Pancreas (tissue), 10 donors: ENCODE measurements around the gene HS6ST2. TPM values are rescaled to one million over a fixed set of nuclear protein-coding genes. Genes with fewer than 3 reads are reported as not detected.

Experiments
- ATAC-seq, 4 donors: fragments of 200-7000 bp; cut with Tn5 transposase; one replicate each; pipeline versions ENCODE4 v1.8.0 to v1.9.1; 2020; ENCODE audit warnings: mild to moderate bottlenecking in 4 of 4, moderate library complexity in 4 of 4
- DNase-seq, 6 donors: peaks; one replicate each; pipeline ENCODE4 v3.0.0-alpha.2; 2020
- FAIRE-seq: peaks from 2 replicates; lab custom pipeline; 2012; peaks lifted over from hg19 to GRCh38; lab: Jason Lieb, UNC
- H3K27ac ChIP-seq, 4 donors: fragments of 200-600 bp; sonication (generic); 1 replicate in 3 of 4; 2 replicates in 1 of 4; pipeline versions ENCODE4 v1.5.0 to v1.8.0; 2020
- H3K27me3 ChIP-seq, 4 donors: fragments of 200-600 bp; one replicate each; pipeline ENCODE4 v1.8.0; 2021
- H3K36me3 ChIP-seq, 3 donors: fragments of 200-600 bp; sonication (generic) in 1 of 3; one replicate each; pipeline versions ENCODE4 v1.5.0 to v1.8.0; 2020 to 2021
- H3K4me1 ChIP-seq, 3 donors: fragments of 200-600 bp; one replicate each; pipeline ENCODE4 v1.8.0; 2021
- H3K4me3 ChIP-seq, 4 donors: fragments of 200-600 bp; sonication (generic) in 2 of 4; one replicate each; pipeline versions ENCODE4 v1.5.0 to v1.8.0; 2020 to 2021
- H3K9me3 ChIP-seq, 4 donors: fragments of 200-600 bp; one replicate each; pipeline ENCODE4 v1.8.0; 2021
- WGBS, 2 donors: extraction: QIAGEN DNeasy Blood & Tissue Kit; methylation state at CpG; one replicate each; pipeline ENCODE4 v1.1.7; 2013; 5-methylcytosine and 5-hydroxymethylcytosine counted together
- intact Hi-C, 3 donors: fragments of 100-400 bp; cut with DNase I; formaldehyde crosslinking; loops; one replicate each; pipeline versions ENCODE4 v1.11.1 to v1.14.2; 2022
- polyA plus RNA-seq, 2 donors: library from polyadenylated mRNA; stranded (reverse); fragments of 200-250 nt; gene quantifications; one replicate each; pipeline ENCODE4 v1.2.3, GENCODE V29; 2013
- total RNA-seq, 6 donors: library from RNA; stranded (reverse); fragmentation: NEBNext Ultra II Directional in 4 of 6; extraction: Animal tissue kit (Norgen Biotek cat#: 25700) in 4 of 6; gene quantifications; one replicate each; pipeline versions ENCODE4 v1.2.1 to v1.2.4, GENCODE V29; 2021 to 2023
- TF ChIP-seq, protein P1 (sequence below), 4 donors: fragments of 200-600 bp; sonication (generic) in 3 of 4; IDR thresholded peaks; one replicate each; pipeline versions ENCODE4 v1.5.0 to v1.8.0; 2021; ENCODE audit warnings: antibody characterized with exemption in 4 of 4
- donor health status: healthy with polysubstance abuse.
- donor health status: DM: no; HTN: no; CAD: no; lungs with moderate emphysema.
- donor health status: DM: no; HTN: no; CAD: no.
- donor health status: control.
- donor health status: control.
- donor health status: Bipolar disorder and iron deficiency.
- donor health status: DM: yes; HTN: yes; CAD: no.
- donor health status: DM: no; HTN: no; CAD: no.
- donor health status: DM: no; HTN: no; CAD: no.
- donor health status: DM: yes; HTN: yes; CAD: no.

Gene HS6ST2
- total and polyA plus RNA-seq, 8 donors, result 0.72 to 5.9 (median 3.4) TPM

DNA sequence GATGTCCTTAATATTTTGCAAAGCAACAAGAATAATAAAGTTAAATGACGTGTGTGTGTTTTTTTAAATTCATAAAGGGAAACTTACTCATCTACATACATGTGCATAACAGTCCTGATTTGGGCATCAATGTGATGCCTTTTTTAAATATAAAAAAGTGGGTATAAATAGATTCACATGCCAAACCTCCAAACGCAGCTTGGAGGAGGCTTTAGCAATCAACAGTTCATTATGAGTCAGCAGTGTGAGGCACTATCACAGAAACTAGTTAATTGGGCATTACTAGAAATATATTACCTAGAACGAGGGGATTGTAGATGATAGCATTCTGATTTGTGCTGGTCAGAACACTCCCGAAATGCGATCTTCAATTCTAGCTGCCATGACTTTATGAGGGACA lies 115.1 kb downstream of the HS6ST2 start:
- Histone ChIP-seq H3K9me3 (no peaks in the 10 kb centered on the region), H3K4me1 (no peaks in the 10 kb centered on the region), H3K4me3 (no peak overlapping the region), H3K27me3 (peaks cover 0 to 9% (median 1%) of the 10 kb centered on the region in 4 donors), H3K27ac (no peak overlapping the region), H3K36me3 (no peaks in the 10 kb centered on the region)
- no peak for ATAC-seq
- no peak for DNase-seq
- WGBS, 2 donors, result 63% methylated on average over 5 of the region's 5 CpGs
- intact Hi-C loops, result no loop called here
- FAIRE-seq, result no peak
- TF ChIP-seq, protein P1, sequence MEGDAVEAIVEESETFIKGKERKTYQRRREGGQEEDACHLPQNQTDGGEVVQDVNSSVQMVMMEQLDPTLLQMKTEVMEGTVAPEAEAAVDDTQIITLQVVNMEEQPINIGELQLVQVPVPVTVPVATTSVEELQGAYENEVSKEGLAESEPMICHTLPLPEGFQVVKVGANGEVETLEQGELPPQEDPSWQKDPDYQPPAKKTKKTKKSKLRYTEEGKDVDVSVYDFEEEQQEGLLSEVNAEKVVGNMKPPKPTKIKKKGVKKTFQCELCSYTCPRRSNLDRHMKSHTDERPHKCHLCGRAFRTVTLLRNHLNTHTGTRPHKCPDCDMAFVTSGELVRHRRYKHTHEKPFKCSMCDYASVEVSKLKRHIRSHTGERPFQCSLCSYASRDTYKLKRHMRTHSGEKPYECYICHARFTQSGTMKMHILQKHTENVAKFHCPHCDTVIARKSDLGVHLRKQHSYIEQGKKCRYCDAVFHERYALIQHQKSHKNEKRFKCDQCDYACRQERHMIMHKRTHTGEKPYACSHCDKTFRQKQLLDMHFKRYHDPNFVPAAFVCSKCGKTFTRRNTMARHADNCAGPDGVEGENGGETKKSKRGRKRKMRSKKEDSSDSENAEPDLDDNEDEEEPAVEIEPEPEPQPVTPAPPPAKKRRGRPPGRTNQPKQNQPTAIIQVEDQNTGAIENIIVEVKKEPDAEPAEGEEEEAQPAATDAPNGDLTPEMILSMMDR (IDR thresholded peaks at IDR 0.05), result no peak

DNA sequence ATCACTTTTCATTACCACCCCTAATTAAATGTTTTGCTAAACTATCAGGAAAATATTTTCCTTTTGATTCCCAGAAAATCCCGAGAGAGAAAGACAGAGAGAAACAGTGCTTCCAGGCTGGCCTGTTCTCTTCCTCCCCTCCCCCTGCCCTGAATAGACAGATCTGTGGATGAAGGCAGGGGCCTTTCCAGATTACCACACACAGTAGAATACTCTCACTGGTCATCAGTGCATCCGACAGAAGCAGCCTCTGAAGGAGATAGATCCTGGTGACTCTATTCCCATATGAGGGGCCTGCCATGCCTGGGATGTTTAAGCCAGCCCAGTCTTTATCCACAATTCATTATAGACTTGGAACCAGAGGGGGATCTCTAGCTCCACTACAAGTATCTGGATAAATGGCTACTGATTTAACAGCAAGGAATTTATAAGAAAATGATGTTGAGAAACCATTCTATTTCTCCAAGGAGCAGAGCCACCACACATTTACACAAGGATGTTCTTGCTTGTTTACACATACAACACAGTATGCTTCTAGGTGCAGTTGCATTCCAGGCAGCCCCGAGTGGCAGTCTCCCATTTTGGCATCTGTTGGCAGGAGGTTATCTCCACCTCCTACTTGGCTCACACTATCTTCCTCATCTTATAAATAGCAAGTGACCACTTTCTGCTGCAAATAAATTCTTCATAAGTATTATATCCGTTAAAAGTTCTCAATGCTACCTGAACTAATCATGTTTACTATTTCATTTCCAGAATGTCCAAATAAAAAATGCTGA lies 115.8 kb downstream of the HS6ST2 start:
- FAIRE-seq, result no peak
- no peak for DNase-seq
- Histone ChIP-seq H3K36me3 (no peaks in the 10 kb centered on the region), H3K27ac (no peak overlapping the region), H3K27me3 (peaks cover 0 to 9% (median 1%) of the 10 kb centered on the region in 4 donors), H3K9me3 (no peaks in the 10 kb centered on the region), H3K4me1 (no peaks in the 10 kb centered on the region), H3K4me3 (no peak overlapping the region)
- TF ChIP-seq, protein P1 (IDR thresholded peaks at IDR 0.05), result no peak
- intact Hi-C loops, result no loop called here
- no peak for ATAC-seq
- WGBS, 2 donors, result 50 to 63% methylated on average over 4 of the region's 4 CpGs

DNA sequence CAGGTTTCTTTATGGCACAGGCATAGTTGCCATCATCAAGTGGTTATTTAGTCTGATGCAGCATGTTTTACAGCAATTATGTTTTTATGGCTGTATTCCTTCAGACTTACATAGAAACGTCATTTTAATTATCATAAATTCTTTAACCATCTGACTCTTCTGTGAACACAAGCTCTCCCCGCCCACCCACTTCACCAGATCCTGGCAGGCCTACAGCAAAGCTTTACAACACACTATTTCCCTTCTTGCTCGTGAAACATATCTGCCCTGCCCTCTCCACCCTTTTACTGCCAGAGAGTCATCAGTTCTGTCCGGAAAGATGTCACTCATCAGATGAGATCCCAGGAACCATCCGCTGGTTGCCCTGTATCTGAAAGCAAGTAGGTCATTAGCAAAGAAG lies 120.5 kb downstream of the HS6ST2 start:
- H3K4me1 ChIP-seq, result no peaks in the 10 kb centered on the region
- DNase-seq (no peak), ATAC-seq (no peak), FAIRE-seq (peak; percentile 39)
- TF ChIP-seq, protein P1 (IDR thresholded peaks at IDR 0.05), result no peak
- 61 to 71% methylated on average over 5 of the region's 5 CpGs for WGBS, 2 donors
- peaks cover 0 to 9% (median 1%) of the 10 kb centered on the region in 4 donors for H3K27me3 ChIP-seq
- no peaks in the 10 kb centered on the region for H3K36me3 ChIP-seq
- H3K4me3 ChIP-seq, result no peak overlapping the region
- intact Hi-C loops, result no loop called here
- H3K27ac ChIP-seq, result no peak overlapping the region
- no peaks in the 10 kb centered on the region for H3K9me3 ChIP-seq

DNA sequence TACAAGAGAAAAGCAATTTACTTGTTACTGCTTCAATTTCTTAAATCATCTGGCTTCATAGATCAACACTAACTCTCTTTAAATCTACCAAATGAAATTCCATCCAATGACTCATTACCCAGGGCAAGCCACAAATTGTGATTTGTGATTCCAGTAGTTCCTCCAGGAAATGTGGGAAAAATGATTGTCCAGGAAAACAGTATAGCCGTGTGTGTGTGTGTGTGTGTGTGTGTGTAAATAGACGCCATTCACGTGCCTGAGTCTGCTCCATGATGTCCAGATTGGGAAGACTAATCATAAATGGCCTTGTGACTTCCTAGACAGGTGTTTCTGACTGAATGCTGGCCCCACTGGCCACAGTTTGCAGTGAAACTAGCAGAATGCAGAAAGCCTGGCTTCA lies 121.3 kb downstream of the HS6ST2 start:
- Histone ChIP-seq H3K4me3 (no peak overlapping the region), H3K27ac (no peak overlapping the region), H3K36me3 (no peaks in the 10 kb centered on the region), H3K9me3 (no peaks in the 10 kb centered on the region), H3K27me3 (peaks cover 0 to 4% (median 1%) of the 10 kb centered on the region in 4 donors), H3K4me1 (no peaks in the 10 kb centered on the region)
- intact Hi-C loops, result no loop called here
- DNase-seq, result peak in 2 of 6 donors; percentile 14 to 15
- TF ChIP-seq, protein P1 (IDR thresholded peaks at IDR 0.05), result no peak
- WGBS, 2 donors, result 4 to 11% methylated on average over 3 of the region's 3 CpGs
- ATAC-seq, result peak; percentile 11 to 61 (median 56)
- no peak for FAIRE-seq

DNA sequence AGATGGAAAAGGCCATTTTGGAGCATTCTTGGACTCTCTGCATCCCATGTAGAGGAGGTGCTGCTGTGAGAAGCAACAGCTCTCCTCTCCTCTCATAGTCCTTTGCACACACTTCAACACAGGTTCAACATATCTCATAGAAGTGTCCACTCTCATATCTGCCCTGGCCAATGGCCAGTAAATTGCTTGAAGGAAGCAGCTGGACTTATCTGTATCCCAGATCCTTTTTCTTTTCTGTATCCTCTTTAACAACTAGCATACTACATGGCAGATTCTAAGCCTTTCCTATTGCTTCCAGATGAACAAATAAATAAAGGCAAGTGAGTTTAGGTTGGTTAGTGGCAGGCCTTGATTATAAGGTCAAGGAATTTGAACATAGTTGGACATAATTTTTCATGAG lies 122.0 kb downstream of the HS6ST2 start:
- TF ChIP-seq, protein P1 (IDR thresholded peaks at IDR 0.05), result no peak
- DNase-seq (no peak), ATAC-seq (no peak), FAIRE-seq (no peak)
- Histone ChIP-seq H3K4me1 (no peaks in the 10 kb centered on the region), H3K4me3 (no peak overlapping the region), H3K36me3 (no peaks in the 10 kb centered on the region), H3K27ac (no peak overlapping the region), H3K9me3 (no peaks in the 10 kb centered on the region), H3K27me3 (peaks cover 0 to 4% (median 1%) of the 10 kb centered on the region in 4 donors)
- intact Hi-C loops, result no loop called here
